MV-4-11 (cell line): ENCODE results near the gene ABCC2.
"Not testable (repeated sequence)": the region's sequence is repeated elsewhere in the genome, so short reads cannot be mapped to it uniquely, and the experiment has no call there.

ENCODE experiments used
- DNase-seq: peaks from one replicate; lab custom pipeline; 2025; lab: John Stamatoyannopoulos, UW

The ABCC2 gene

GRCh38 chr10:99782447-99783286 lies at the start of gene ABCC2:
ABCC2 (plus strand) TSS chr10:99782640; CDS start chr10:99782845, 205 bp downstream.
- no peak for DNase-seq

- no peak for DNase-seq
Observed at GRCh38 chr10:99733366-99733765, 49.1 kb upstream of the ABCC2 start.

- not testable (repeated sequence) for DNase-seq
Observed at GRCh38 chr10:99734111-99734510, 48.3 kb upstream of the ABCC2 start.

- no peak for DNase-seq
Observed at GRCh38 chr10:99740260-99740659, 42.2 kb upstream of the ABCC2 start.

- no peak for DNase-seq
Observed at GRCh38 chr10:99740933-99741559, 41.4 kb upstream of the ABCC2 start.

GRCh38 chr10:99742254-99742653 lies 40.2 kb upstream of the ABCC2 start:
- no peak for DNase-seq

- DNase-seq: no peak
Observed at GRCh38 chr10:99742701-99743100, 39.7 kb upstream of the ABCC2 start.

- DNase-seq: peak; percentile 9
Observed at GRCh38 chr10:99743841-99744240, 38.6 kb upstream of the ABCC2 start.

- DNase-seq: not testable (repeated sequence)
Observed at GRCh38 chr10:99746166-99746565, 36.3 kb upstream of the ABCC2 start.

GRCh38 chr10:99748823-99749451 lies 33.5 kb upstream of the ABCC2 start:
- no peak for DNase-seq

- no peak for DNase-seq
Observed at GRCh38 chr10:99750641-99751040, 31.8 kb upstream of the ABCC2 start.

- DNase-seq: no peak
Observed at GRCh38 chr10:99754670-99755069, 27.8 kb upstream of the ABCC2 start.

- DNase-seq: no peak
Observed at GRCh38 chr10:99756159-99756558, 26.3 kb upstream of the ABCC2 start.

GRCh38 chr10:99758211-99758891 lies 24.1 kb upstream of the ABCC2 start:
- no peak for DNase-seq

GRCh38 chr10:99760321-99760720 lies 22.1 kb upstream of the ABCC2 start:
- DNase-seq: no peak

- no peak for DNase-seq
Observed at GRCh38 chr10:99761365-99761764, 21.1 kb upstream of the ABCC2 start.

GRCh38 chr10:99765672-99766301 lies 16.7 kb upstream of the ABCC2 start:
- peak; percentile 30 for DNase-seq

GRCh38 chr10:99766302-99766681 lies 16.1 kb upstream of the ABCC2 start:
- DNase-seq: no peak

GRCh38 chr10:99767901-99768300 lies 14.5 kb upstream of the ABCC2 start:
- no peak for DNase-seq

- DNase-seq: no peak
Observed at GRCh38 chr10:99768556-99768955, 13.9 kb upstream of the ABCC2 start.

GRCh38 chr10:99769706-99770105 lies 12.7 kb upstream of the ABCC2 start:
- DNase-seq: peak; percentile 54
